Measurements from ENCODE around the gene DOCK2.

Gene DOCK2

DNA sequence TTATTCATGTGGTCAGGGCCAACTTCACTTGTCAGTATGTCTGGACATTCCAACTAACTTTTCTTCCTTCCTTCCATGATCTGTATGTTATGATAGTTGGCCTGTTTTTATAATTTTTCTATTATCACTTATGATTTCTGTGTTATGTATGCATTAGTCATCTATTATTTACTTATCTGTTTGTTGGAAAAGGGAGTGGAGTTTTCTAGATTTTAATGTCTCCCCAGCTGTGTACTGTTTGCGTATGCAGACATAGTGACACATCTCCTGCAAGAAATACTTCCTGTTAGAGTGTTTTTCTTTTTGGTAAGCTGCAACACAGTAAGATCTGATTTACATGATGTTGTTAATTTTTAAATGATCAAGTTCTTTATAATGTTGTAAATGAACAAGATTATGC lies 351.9 kb downstream of the DOCK2 start:
- no peak for DNase-seq
- Mint-ChIP-seq H3K27me3 (ENCODE audit: low read depth, poor library complexity) (peaks cover 11% of the 10 kb centered on the region), H3K9me3 (no peaks in the 10 kb centered on the region), H3K4me1 (peaks cover 13% of the 10 kb centered on the region), H3K36me3 (ENCODE audit: low read depth) (no peaks in the 10 kb centered on the region), H3K4me3 (no peak overlapping the region), H3K27ac (no peak overlapping the region)
- TF ChIP-seq, protein P1, sequence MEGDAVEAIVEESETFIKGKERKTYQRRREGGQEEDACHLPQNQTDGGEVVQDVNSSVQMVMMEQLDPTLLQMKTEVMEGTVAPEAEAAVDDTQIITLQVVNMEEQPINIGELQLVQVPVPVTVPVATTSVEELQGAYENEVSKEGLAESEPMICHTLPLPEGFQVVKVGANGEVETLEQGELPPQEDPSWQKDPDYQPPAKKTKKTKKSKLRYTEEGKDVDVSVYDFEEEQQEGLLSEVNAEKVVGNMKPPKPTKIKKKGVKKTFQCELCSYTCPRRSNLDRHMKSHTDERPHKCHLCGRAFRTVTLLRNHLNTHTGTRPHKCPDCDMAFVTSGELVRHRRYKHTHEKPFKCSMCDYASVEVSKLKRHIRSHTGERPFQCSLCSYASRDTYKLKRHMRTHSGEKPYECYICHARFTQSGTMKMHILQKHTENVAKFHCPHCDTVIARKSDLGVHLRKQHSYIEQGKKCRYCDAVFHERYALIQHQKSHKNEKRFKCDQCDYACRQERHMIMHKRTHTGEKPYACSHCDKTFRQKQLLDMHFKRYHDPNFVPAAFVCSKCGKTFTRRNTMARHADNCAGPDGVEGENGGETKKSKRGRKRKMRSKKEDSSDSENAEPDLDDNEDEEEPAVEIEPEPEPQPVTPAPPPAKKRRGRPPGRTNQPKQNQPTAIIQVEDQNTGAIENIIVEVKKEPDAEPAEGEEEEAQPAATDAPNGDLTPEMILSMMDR (IDR thresholded peaks at IDR 0.05), result no peak

DNA sequence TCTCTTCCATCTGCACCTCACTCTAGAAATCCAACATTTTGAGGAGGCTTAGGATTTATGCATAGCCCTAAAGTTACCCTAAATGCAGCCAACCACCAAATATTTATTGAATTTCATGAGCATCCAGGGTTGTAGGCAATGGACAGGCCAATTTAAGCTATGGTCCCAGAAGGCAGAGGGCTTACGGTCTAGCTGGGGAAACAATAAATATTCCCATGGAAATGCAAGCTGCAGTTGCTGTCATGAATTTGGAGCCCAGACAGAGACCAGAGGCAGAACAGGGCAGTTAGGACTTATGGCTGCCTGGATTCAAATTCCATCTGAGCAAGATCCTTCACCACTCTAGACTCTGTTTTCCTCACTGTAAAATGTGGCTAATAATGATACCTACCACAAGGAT lies 352.3 kb downstream of the DOCK2 start:
- Mint-ChIP-seq H3K4me1 (peaks cover 13% of the 10 kb centered on the region), H3K9me3 (no peaks in the 10 kb centered on the region), H3K4me3 (no peak overlapping the region), H3K36me3 (ENCODE audit: low read depth) (no peaks in the 10 kb centered on the region), H3K27me3 (ENCODE audit: low read depth, poor library complexity) (peaks cover 11% of the 10 kb centered on the region), H3K27ac (no peak overlapping the region)
- TF ChIP-seq, protein P1 (IDR thresholded peaks at IDR 0.05), result no peak
- no peak for DNase-seq

DNA sequence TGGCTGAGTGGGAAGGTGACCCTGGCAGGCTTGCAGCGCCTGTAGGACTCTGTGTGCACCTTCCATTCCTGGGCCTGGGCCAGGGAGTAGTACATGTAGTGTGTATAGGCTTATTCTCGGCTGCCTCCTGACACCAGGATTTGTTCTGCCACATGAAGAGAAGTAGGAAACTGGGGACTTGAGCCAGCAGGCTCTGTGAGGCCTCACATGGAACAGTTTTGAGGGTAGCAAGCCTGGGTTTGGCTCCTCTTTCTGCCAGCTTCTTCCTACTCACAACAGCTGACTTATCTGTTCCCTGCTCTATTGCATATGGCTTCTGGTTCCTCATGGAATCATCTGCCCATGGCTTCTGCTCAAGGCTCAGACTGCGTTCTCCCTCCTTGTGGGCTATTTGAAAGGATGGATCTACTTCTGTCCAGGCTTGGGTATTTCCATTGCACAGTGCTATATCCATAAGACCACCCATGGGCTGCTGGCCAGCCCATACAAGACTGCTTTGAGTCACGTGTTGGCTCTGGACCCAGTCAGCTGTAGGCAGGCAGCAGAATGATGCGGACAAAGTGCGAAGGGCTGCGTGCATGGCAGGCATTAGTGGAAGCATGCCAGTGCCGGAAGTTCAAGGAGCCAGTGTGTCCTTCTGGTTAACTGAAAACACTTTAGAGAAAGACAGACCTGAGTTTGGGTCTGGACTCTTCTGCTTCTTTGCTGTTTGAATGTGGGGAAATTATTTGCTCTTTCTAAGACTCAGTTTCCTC lies 354.2 kb downstream of the DOCK2 start:
- H3K9me3 Mint-ChIP-seq, result no peaks in the 10 kb centered on the region
- H3K4me3 Mint-ChIP-seq, result no peak overlapping the region
- peaks cover 7% of the 10 kb centered on the region for H3K27me3 Mint-ChIP-seq (ENCODE audit: low read depth, poor library complexity)
- no peak for DNase-seq
- TF ChIP-seq, protein P1 (IDR thresholded peaks at IDR 0.05), result no peak
- no peak overlapping the region for H3K27ac Mint-ChIP-seq
- peaks cover 13% of the 10 kb centered on the region for H3K4me1 Mint-ChIP-seq
- no peaks in the 10 kb centered on the region for H3K36me3 Mint-ChIP-seq (ENCODE audit: low read depth)

DNA sequence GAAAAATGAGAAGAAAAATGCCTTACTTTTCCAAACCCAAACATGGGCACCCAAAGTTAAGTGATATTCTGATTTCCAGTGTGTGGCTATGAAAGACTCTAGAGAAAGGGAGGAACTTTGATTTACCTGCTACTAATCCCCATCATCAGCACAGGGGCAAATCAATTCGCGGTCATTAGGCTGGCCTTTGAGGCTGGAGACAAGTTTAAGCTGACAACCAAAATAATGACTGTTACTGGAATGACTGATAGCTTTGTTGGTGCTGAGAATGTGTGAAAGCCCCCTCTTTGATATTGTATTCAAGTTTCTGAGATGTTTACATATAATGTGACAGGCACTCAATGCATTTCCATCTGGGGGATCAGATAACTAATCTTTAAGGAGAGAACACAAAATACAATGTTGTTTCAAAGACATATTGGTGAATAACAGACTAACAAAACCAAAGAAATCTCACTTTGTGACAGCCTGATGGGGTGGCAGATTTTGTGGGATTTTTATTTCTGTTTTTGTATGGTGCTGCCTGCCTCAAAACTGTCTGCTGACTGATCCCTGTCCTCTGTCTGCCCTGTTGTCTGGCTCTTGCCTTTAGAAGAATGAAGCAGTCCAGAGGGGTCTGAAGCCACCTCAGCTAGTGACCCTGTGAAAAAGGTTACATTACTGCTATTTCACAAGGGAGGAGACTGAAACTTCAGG lies 355.9 kb downstream of the DOCK2 start:
- H3K27ac Mint-ChIP-seq, result no peak overlapping the region
- H3K9me3 Mint-ChIP-seq, result no peaks in the 10 kb centered on the region
- peaks cover 11% of the 10 kb centered on the region for H3K27me3 Mint-ChIP-seq (ENCODE audit: low read depth, poor library complexity)
- no peaks in the 10 kb centered on the region for H3K36me3 Mint-ChIP-seq (ENCODE audit: low read depth)
- H3K4me1 Mint-ChIP-seq, result peaks cover 13% of the 10 kb centered on the region
- DNase-seq, result no peak
- TF ChIP-seq, protein P1 (IDR thresholded peaks at IDR 0.05), result no peak
- no peak overlapping the region for H3K4me3 Mint-ChIP-seq

DNA sequence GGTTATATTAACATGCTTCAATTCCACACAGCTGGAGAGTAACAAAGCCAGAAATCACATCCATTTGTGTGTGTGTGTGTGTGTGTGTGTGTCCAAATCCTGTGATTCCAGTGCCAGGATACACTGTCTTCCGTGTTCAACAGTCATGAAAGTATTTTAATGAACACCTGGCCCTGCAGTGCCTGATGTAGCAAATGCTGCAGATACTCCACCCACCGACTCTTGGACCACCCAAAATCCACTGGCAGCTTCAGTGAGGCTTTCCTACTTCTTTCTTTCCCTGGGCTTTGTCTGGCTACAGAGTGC lies 356.4 kb downstream of the DOCK2 start:
- peaks cover 13% of the 10 kb centered on the region for H3K4me1 Mint-ChIP-seq
- no peaks in the 10 kb centered on the region for H3K36me3 Mint-ChIP-seq (ENCODE audit: low read depth)
- H3K9me3 Mint-ChIP-seq, result no peaks in the 10 kb centered on the region
- H3K27me3 Mint-ChIP-seq (ENCODE audit: low read depth, poor library complexity), result peaks cover 10% of the 10 kb centered on the region
- TF ChIP-seq, protein P1 (IDR thresholded peaks at IDR 0.05), result no peak
- peak overlapping the region; percentile 21 for H3K27ac Mint-ChIP-seq
- H3K4me3 Mint-ChIP-seq, result no peak overlapping the region
- no peak for DNase-seq

DNA sequence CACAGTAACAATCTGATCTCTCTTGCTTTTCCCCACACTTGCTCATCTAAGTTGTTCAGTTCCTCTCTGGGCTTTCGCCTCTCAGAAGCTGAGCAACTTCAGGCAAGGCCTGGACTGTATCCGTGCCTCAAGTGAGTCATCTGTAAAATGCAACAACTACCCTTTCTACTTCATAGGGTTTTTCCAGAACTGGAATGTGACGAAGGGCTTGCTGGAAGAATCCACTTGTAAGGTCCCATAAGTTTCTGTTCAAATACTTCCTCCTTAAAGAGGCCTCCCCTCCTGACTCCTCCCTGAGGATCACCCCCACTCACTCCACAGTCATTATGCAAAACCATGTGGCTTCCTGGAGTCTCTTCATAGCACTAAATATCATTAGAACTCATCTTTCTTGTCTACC lies 360.7 kb downstream of the DOCK2 start:
- no peak overlapping the region for H3K4me3 Mint-ChIP-seq
- peaks cover 12% of the 10 kb centered on the region for H3K4me1 Mint-ChIP-seq
- DNase-seq, result no peak
- H3K27ac Mint-ChIP-seq, result no peak overlapping the region
- H3K27me3 Mint-ChIP-seq (ENCODE audit: low read depth, poor library complexity), result peaks cover 7% of the 10 kb centered on the region
- TF ChIP-seq, protein P1 (IDR thresholded peaks at IDR 0.05), result no peak
- H3K9me3 Mint-ChIP-seq, result no peaks in the 10 kb centered on the region
- H3K36me3 Mint-ChIP-seq (ENCODE audit: low read depth), result no peaks in the 10 kb centered on the region

Measured in nephron progenitor cell (in vitro differentiated cells).